Measurements from ENCODE around the gene LPAR1.

The LPAR1 gene

DNA sequence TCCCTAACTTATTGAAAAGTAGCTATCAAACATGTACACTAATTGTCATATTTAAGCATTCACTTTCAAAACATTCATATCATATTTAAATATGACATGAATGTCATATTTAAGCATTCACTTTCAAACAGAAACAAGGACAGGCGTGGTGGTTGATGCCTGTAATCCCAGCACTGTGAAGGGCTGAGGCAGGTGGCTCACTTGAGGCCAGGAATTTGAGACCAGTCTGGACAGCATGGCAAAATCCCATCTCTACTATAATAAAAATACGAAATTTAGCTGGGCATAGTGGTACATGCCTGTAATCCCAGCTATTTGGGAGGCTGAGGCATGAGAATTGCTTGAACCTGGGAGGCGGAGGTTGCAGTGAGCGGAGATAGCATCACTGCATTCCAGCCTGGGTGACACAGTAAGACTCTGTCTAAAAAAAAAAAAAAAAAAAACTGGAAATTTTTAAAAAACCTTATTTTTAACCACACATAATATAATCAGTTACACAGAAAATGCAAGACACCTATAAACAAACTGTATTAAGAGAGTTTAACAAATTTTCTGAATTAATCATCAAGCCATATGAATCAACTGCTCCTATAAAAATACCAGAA, 88.1 kb downstream of the LPAR1 start:
- DNase-seq = no peak

GRCh38 chr9:110949081-110949480, 89.2 kb downstream of the LPAR1 start:
- no peak for DNase-seq

GRCh38 chr9:110947491-110948044, 90.7 kb downstream of the LPAR1 start:
- no peak for DNase-seq

DNA sequence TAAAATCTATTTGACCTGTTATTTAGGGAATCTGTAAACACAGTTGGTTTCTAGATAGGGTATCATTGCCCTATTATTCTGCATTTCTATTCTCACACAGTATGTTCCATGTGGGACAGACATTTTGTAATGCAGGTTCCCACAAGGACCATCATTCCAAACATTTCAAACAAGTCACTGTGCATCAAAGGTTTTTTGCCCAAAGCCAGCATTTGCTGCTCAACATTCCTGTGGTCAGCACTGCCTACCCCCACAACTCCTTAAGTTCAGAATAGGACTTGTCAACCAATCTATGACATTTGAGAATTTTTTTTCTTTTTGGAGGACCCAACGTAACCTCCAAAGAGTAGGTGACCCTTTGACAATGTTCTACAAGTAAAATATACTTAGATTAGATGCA, 95.7 kb downstream of the LPAR1 start:
- DNase-seq = no peak

DNA sequence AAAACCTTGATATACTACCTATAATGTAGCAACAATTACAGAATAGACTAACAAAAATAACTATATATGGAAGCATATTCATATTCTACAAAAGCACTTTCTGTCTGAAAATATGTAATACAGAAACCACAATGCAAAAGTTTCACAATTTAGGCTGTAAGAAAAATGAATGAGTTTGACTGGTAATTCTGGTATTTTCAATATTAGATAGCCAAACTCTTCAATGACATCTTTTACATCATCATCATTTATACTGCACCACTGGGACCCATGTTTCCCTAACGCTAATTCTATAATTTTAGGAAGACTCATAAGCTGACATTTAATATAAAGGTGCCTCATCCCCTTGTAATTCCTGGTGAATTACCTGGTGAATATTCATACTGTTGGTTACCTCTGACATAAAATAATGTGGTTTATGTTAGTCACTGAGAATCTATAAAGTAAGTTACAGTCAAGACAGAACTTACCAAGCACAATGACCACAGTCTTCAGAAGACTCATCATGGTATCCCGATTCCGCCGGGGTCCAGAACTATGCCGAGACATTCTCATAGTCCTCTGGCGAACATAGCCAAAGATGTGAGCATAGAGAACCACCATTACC, 97.2 kb downstream of the LPAR1 start:
- DNase-seq = no peak

DNA sequence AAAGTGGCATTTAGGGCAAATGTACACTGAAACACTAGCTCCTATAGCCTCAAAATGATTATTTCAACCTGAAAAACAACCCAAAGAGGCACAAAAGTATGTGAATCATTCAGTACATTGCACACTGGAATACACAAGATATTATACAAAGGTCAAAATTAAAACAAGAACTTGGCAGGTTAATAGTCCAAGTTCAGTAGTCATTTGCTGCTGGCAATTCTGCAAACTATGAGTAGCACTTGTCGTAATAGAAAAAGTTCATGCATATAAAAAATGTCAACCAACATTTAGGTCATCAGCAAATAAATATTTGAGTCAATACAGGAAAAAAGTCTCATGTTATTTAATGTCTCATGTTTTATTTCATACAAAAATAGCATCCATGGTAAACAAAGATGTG, 98.7 kb downstream of the LPAR1 start:
- no peak for DNase-seq

DNA sequence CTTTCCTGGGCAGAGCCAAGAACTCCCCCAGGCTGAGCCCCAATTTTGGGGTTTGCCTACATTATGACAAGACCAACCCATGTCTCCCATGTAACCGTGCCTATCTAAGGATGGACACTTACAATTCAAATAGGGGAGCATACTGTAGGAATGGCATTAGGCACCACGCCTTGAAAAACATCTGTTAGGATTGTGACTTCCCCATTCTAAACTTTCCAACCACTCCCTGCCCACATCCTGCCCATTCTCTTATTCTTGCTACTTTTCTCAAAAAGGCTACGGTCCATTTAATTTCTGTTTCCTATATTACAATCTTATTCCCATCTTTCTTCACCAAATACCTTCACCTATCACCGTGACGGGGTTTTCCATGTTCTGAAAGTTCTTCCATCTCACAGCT, 99.2 kb downstream of the LPAR1 start:
- no peak for DNase-seq

DNA sequence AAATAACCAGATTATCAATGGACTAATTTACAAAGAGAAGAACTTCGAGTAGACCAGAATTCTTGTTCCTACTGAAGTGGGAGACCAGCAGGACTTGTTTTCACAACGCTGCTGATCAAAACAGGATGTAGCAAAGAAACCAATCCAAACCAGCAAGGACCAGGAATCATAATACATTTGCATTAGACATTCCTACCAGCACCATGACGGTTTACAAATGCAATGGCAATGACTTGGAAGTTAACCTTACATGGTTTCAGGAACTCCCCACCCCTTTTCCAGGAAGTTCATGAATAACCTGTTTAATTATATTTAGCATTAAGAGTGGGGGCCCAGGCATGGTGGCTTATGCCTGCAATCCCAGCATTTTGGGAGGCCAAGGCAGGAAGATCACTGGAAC, 100.0 kb downstream of the LPAR1 start:
- no peak for DNase-seq

GRCh38 chr9:110936719-110937452, 101.4 kb downstream of the LPAR1 start:
- DNase-seq = no peak

DNA sequence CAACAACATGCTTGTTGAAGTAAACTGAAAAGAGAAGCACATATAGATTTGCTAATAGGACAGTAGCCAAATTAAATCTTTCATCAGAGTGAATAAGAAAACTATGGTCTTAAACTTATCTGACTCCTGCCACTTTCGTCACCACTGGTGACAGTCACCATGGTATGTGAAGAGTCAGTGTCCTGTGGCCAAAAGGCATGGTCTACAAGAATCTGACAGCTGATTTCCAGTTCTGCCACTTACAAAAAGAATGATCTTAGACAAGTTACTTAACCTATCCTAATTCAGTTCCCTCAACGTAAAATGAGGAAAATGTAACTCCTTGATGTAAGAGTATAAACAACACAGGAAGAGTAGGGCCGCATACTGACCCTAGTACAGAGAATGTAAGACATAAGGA, 102.0 kb downstream of the LPAR1 start:
- DNase-seq = no peak

GRCh38 chr9:110935829-110936228, 102.4 kb downstream of the LPAR1 start:
- DNase-seq = no peak

- no peak for DNase-seq
Measured at GRCh38 chr9:110933350-110934001, 104.8 kb downstream of the LPAR1 start.

GRCh38 chr9:110932863-110933262, 105.4 kb downstream of the LPAR1 start:
- no peak for DNase-seq

DNA sequence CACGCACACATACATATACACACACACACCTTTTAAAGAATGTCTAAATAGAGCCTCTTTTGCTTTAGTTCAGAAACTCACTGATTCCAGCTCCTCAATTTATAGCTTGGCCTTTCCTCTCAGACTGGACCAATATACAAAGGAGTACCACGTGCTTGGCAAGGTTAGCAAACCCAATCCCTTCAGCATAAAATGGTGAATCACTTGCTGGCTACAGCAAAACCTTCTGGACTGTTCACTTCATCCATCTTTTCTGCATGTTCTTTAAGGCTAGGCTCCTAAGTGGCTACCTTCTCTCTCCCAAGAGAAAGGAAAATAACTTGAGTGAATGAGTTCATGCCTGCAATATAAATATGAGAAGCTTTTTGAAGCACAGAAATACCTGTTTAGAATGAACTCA, 109.7 kb downstream of the LPAR1 start:
- no peak for DNase-seq

- no peak for DNase-seq
Measured at GRCh38 chr9:110926828-110927487, 111.3 kb downstream of the LPAR1 start.

- DNase-seq = no peak
Measured at GRCh38 chr9:110923601-110924000, 114.7 kb downstream of the LPAR1 start.

GRCh38 chr9:110922145-110922544, 116.1 kb downstream of the LPAR1 start:
- no peak for DNase-seq

GRCh38 chr9:110921705-110922104, 116.6 kb downstream of the LPAR1 start:
- no peak for DNase-seq

DNA sequence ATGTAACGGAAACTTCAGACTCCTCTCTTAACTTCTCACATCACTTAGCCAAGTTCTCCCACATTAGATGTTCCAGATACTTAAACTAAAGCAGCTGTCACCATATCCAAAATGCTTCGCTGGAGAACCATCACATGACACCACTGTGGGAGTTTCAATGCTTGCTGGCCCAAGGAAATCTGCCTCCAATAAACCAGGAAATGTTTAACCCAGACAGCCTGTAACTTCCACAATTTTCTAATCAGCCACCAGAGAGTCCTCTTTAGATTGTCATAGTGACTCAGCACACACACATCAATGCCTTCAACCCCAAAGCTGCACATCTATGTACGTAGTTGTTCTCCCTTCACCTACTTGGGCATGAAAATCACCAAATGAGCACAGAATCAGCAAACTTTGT, 118.7 kb downstream of the LPAR1 start:
- no peak for DNase-seq

GRCh38 chr9:110919050-110919435, 119.2 kb downstream of the LPAR1 start:
- DNase-seq = no peak

- no peak for DNase-seq
Measured at GRCh38 chr9:110918316-110919049, 119.8 kb downstream of the LPAR1 start.

DNA sequence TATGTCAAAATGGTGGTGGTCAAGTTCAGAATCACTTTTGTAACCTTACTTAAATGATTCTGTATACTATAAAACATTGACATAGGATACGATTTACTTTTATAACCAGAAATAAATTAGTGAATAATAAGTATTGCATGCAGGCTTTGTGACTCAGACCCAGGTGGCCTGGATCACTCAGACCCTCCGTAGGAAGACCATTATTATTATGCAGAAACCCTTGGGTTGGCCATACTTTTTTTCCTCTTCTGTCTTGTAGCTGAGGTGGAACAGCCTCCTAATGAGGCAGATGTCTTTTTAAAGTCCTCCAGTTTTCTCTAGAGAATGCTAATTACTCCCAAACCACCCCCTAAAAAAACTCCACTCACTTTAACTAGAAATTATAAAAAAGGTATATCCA, 121.9 kb downstream of the LPAR1 start:
- no peak for DNase-seq

Measured in NK-92 treated with Interleukin-12 subunit alpha and Interleukin-12 subunit beta, amount 100 ng/mL, for 24 hours (cell line).